Sigmoid colon (tissue), 4 donors: ENCODE data around the gene TBC1D20.

ENCODE experiments used
- EP300 ChIP-seq, 4 donors: sonication (generic); formaldehyde crosslinking; IDR thresholded peaks; one replicate each; pipeline ENCODE4 v1.6.1; 2017; ENCODE audit warnings: antibody characterized with exemption in 4 of 4
- POLR2AphosphoS5 ChIP-seq, 4 donors: sonication (generic); formaldehyde crosslinking; IDR thresholded peaks; one replicate each; pipeline ENCODE4 v1.6.1; 2017; ENCODE audit warnings: antibody characterized with exemption in 4 of 4

- TF ChIP-seq EP300 (IDR thresholded peaks at IDR 0.05), result no peak
- TF ChIP-seq POLR2AphosphoS5 (IDR thresholded peaks at IDR 0.05), result no peak
Measured at GRCh38 chr20:444862-445426, 17.4 kb downstream of the TBC1D20 start.
